ENCODE results near the gene GRM7. TPM values are rescaled to one million over a fixed set of nuclear protein-coding genes. Genes with fewer than 3 reads are reported as not detected.

The GRM7 gene
- total and polyA plus RNA-seq, 2 of the 4 experiments (the other 2 are of a cell fraction), result not detected

- no peak overlapping the region for H3K56ac ChIP-seq (ENCODE audit: extremely low read depth, insufficient read depth, low read length)
- ChIA-PET CTCF (no interaction called here), POLR2A (ENCODE audit: unreplicated experiment) (no interaction called here)
- H4K20me1 ChIP-seq (ENCODE audit: insufficient read depth, low read length), result no peaks in the 10 kb centered on the region
- H3K36me3 ChIP-seq (ENCODE audit: control insufficient read depth, insufficient read depth, low read length), result no peaks in the 10 kb centered on the region
- H2BK15ac ChIP-seq (ENCODE audit: low read depth, low read length), result no peak overlapping the region
- no TSS peak for BruUV-seq (replicated peaks)
- H2BK120ac ChIP-seq (ENCODE audit: low read depth, low read length), result no peak overlapping the region
- H3K4ac ChIP-seq (ENCODE audit: low read depth, low read length), result no peak overlapping the region
- H3K23ac ChIP-seq (ENCODE audit: low read depth, low read length), result no peak overlapping the region
- no peak overlapping the region for H3K14ac ChIP-seq (replicated peaks; ENCODE audit: low read depth, low read length)
- H3K18ac ChIP-seq (ENCODE audit: low read depth, low read length), result no peak overlapping the region
- H3K27ac ChIP-seq (ENCODE audit: insufficient read depth, low read length), result no peak overlapping the region
- H3K79me1 ChIP-seq (ENCODE audit: low read depth in 1 of 2, low read length in 2 of 2), result no peaks in the 10 kb centered on the region
- H2BK20ac ChIP-seq (ENCODE audit: low read depth, low read length), result no peak overlapping the region
- intact Hi-C loops (cut with micrococcal nuclease), result no loop called here
- DNase-seq (no peak), ATAC-seq (ENCODE audit: low read depth) (no peak)
- no peak overlapping the region for H2AFZ ChIP-seq (replicated peaks; ENCODE audit: low read length, poor library complexity)
- no peak overlapping the region for H2BK5ac ChIP-seq (ENCODE audit: low read depth, low read length, poor library complexity, severe bottlenecking)
- no peaks in the 10 kb centered on the region for H3K4me1 ChIP-seq (ENCODE audit: control insufficient read depth, insufficient read depth, low read length)
- H4K8ac ChIP-seq (ENCODE audit: low read depth in 2 of 2, low read length in 2 of 2), result no peak overlapping the region
- no peaks in the 10 kb centered on the region for H3K27me3 ChIP-seq (ENCODE audit: control insufficient read depth, insufficient read depth, low read length)
- H4K5ac ChIP-seq (ENCODE audit: low read depth, low read length), result no peak overlapping the region
- no peak overlapping the region for H3K4me2 ChIP-seq (ENCODE audit: low read depth, low read length)
- no peak overlapping the region for H2AK9ac ChIP-seq (replicated peaks; ENCODE audit: low read depth, low read length, poor library complexity)
- H3K4me3 ChIP-seq (ENCODE audit: insufficient read depth, low read depth, low read length), result no peak overlapping the region
- H3K9me1 ChIP-seq (ENCODE audit: insufficient read depth, low read length), result no peaks in the 10 kb centered on the region
- TF ChIP-seq MAZ (IDR thresholded peaks at IDR 0.05; ENCODE audit: borderline replicate concordance, low read depth, low read length) (no peak), USF2 (IDR thresholded peaks at IDR 0.05; ENCODE audit: low read depth, low read length) (no peak), MAFK (IDR thresholded peaks at IDR 0.05; ENCODE audit: low read depth, low read length) (no peak), ELK1 (IDR thresholded peaks at IDR 0.05; ENCODE audit: borderline replicate concordance, low read depth, low read length) (no peak), BHLHE40 (IDR thresholded peaks at IDR 0.05; ENCODE audit: low read depth, low read length) (no peak), CHD1 (IDR thresholded peaks at IDR 0.05; ENCODE audit: low read depth, low read length) (no peak), RFX5 (IDR thresholded peaks at IDR 0.05; ENCODE audit: low read depth, low read length) (no peak), SMC3 (IDR thresholded peaks at IDR 0.05; ENCODE audit: low read depth, low read length) (no peak), CEBPB (IDR thresholded peaks at IDR 0.05; ENCODE audit: low read depth, low read length) (no peak), RAD21 (IDR thresholded peaks at IDR 0.05; ENCODE audit: low read length) (no peak), MXI1 (IDR thresholded peaks at IDR 0.05; ENCODE audit: borderline replicate concordance, low read depth, low read length) (no peak), FOS (IDR thresholded peaks at IDR 0.05; ENCODE audit: low read depth, low read length) (no peak), CTCF (conservative IDR thresholded peaks at IDR 0.05; ENCODE audit: low read depth, low read length) (no peak), NFE2L2 (IDR thresholded peaks at IDR 0.05; ENCODE audit: low read depth, low read length) (no peak), RCOR1 (IDR thresholded peaks at IDR 0.05; ENCODE audit: insufficient replicate concordance, low read length) (no peak), POLR2A (IDR thresholded peaks at IDR 0.05; ENCODE audit: low read depth, low read length) (no peak)
- dilution Hi-C loops (cut with HindIII; ENCODE audit: low sequenced_read_pairs, unreplicated experiment), result no loop called here
- H4K91ac ChIP-seq (ENCODE audit: insufficient read depth, low read depth, low read length), result no peak overlapping the region
- no peak overlapping the region for H3K9ac ChIP-seq (ENCODE audit: low read depth, low read length)
- no CpG with 5 or more reads among the region's 2 CpGs for WGBS, 2 experiments (ENCODE audit: extremely low coverage in 2 of 2, insufficient read length in 1 of 2)
- no peak overlapping the region for H2AK5ac ChIP-seq (ENCODE audit: low read depth, low read length)
- in situ Hi-C loops (cut with MboI; ENCODE audit: low sequenced_read_pairs), result no loop called here
- H3K9me3 ChIP-seq (ENCODE audit: control insufficient read depth, insufficient read depth, low read length), result peaks cover 14% of the 10 kb centered on the region
Observed at GRCh38 chr3:7377103-7377502, 516.2 kb downstream of the GRM7 start.

Data from IMR-90 (cell line).